Heart right ventricle (tissue), 16 donors: ENCODE results near the gene PLAC9. TPM values are rescaled to one million over a fixed set of nuclear protein-coding genes. Genes with fewer than 3 reads are reported as not detected.

Experiments used
- ATAC-seq, 8 donors: fragments of 200-7000 bp; cut with Tn5 transposase; one replicate each; pipeline ENCODE4 v1.9.1; 2020; ENCODE audit warnings: mild to moderate bottlenecking in 8 of 8, moderate library complexity in 8 of 8, moderate number of reproducible peaks in 1 of 8
- DNase-seq, 2 donors: peaks; one replicate each; pipeline ENCODE4 v3.0.0-alpha.2; 2020
- H3K27ac ChIP-seq, 10 donors: fragments of 200-600 bp; sonication (generic) in 2 of 10; one replicate each; pipeline versions ENCODE4 v1.5.0 to v1.8.0; 2020 to 2022; ENCODE audit warnings: mild to moderate bottlenecking in 3 of 10
- H3K27me3 ChIP-seq, 7 donors: fragments of 200-600 bp; one replicate each; pipeline ENCODE4 v1.8.0; 2021 to 2022; ENCODE audit warnings: mild to moderate bottlenecking in 2 of 7
- H3K36me3 ChIP-seq, 9 donors: fragments of 200-600 bp; sonication (generic) in 1 of 9; one replicate each; pipeline versions ENCODE4 v1.5.0 to v1.8.0; 2020 to 2022; ENCODE audit warnings: mild to moderate bottlenecking in 2 of 9
- H3K4me1 ChIP-seq, 9 donors: fragments of 200-600 bp; sonication (generic) in 1 of 9; one replicate each; pipeline versions ENCODE4 v1.5.0 to v1.8.0; 2020 to 2022; ENCODE audit warnings: mild to moderate bottlenecking in 4 of 9
- H3K4me3 ChIP-seq, 10 donors: fragments of 200-600 bp; sonication (generic) in 2 of 10; one replicate each; pipeline versions ENCODE4 v1.5.0 to v1.8.0; 2020 to 2022; ENCODE audit warnings: mild to moderate bottlenecking in 7 of 10, moderate library complexity in 2 of 10
- H3K9me3 ChIP-seq, 11 donors: fragments of 200-600 bp in 10 of 11; sonication (generic) in 2 of 11; one replicate each; pipeline versions ENCODE4 v1.5.0 to v1.8.0; 2013 to 2022; ENCODE audit warnings: mild to moderate bottlenecking in 2 of 11, control low read depth in 1 of 11, moderate library complexity in 1 of 11
- WGBS, 2 donors: extraction: QIAGEN DNeasy Blood & Tissue Kit; methylation state at CpG; one replicate each; pipeline ENCODE4 v1.1.7; 2013; ENCODE audit warnings: inconsistent platforms in 1 of 2; 5-methylcytosine and 5-hydroxymethylcytosine counted together
- intact Hi-C, 10 donors: fragments of 100-400 bp; cut with DNase I; formaldehyde crosslinking; loops; one replicate each; pipeline versions ENCODE4 v1.11.1 to v1.14.2; 2022
- polyA plus RNA-seq, 2 donors: library from polyadenylated mRNA; stranded (reverse); fragments of 200-250 nt; gene quantifications; one replicate each; pipeline ENCODE4 v1.2.3, GENCODE V29; 2013
- total RNA-seq, 10 donors: library from RNA; stranded (reverse); fragmentation: NEBNext Ultra II Directional in 3 of 10; extraction: Animal tissue kit (Norgen Biotek cat#: 25700) in 3 of 10; gene quantifications; one replicate each; pipeline versions ENCODE4 v1.2.1 to v1.2.4, GENCODE V29; 2021 to 2023
- TF ChIP-seq, protein P1 (sequence below), 9 donors: fragments of 200-600 bp; sonication (generic) in 2 of 9; IDR thresholded peaks; one replicate each; pipeline versions ENCODE4 v1.5.0 to v1.8.0; 2021 to 2022; ENCODE audit warnings: antibody characterized with exemption in 9 of 9, mild to moderate bottlenecking in 5 of 9, moderate library complexity in 1 of 9
- donor health status: Arrhythmogenic right ventricular cardiomyopathy.
- donor health status: ischemic (EF 13 %, LVEDD 7.1; RV severe dilation, severe dysfunction).
- donor health status: healthy with polysubstance abuse.
- donor health status: DM: no; HTN: yes; CAD: no.
- donor health status: DM: no; HTN: no; CAD: no.
- donor health status: ischemic (EF 25% LVEDD 6.9; RV normal size, moderate dysfunction).
- donor health status: ischemic (EF 25% LVEDD 5.7; RV mildly dilated, moderate dysfunction).
- donor health status: healthy.
- donor health status: DM: yes; HTN: yes; CAD: no.
- donor health status: Ischemic cardiomyopathy.
- donor health status: ischemic (EF 35%, LVEDD 5.7; RV mildly dilated, moderate dysfunction).
- donor health status: nonischemic (EF 11% LVEDD 7.7; RV severe dilation, severe dysfunction).
- donor health status: DM: yes; HTN: yes; CAD: no.
- donor health status: PGD.
- donor health status: ischemic (EF 29% LVEDD 5.4; RV normal size, mild dysfunction).
- donor health status: nonischemic (EF 23%, LVEDD 6.1; RV moderate dilation, normal function).

The PLAC9 gene
- total and polyA plus RNA-seq, 12 donors, result 16.8 to 129 (median 28.7) TPM

DNA sequence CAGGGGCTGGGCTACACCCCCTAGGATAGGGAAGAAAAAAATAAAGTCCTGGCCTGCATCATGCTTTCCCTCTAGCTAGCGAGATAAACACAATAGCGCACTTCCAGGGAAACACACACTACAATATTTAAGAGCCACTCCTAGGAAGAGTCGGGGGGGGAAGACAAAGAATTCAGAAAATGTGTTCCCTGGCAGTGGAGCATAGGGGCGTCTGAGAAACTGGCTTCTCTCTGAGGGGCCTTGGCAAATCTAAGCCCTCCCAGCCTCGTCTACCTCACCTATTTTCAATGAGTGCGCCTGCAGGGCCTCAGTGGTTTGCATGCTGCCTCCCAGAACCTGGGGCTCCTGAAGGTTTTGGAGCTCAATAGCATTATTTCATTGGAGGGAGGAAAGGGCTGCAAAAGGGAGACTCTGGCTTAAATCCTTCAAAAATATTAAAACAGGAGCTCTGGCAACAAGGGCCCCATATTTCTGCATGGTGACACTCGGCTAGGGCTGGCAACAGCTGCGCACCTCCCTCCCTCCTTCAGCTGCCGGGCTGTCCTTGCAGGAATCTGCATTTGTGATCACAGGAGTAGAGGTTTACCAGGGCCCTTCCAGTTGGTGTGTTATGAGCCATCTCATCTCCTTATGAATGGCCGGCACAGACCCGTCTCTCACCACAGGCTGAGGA is 62.0 kb downstream of the PLAC9 start:
- TF ChIP-seq, protein P1, sequence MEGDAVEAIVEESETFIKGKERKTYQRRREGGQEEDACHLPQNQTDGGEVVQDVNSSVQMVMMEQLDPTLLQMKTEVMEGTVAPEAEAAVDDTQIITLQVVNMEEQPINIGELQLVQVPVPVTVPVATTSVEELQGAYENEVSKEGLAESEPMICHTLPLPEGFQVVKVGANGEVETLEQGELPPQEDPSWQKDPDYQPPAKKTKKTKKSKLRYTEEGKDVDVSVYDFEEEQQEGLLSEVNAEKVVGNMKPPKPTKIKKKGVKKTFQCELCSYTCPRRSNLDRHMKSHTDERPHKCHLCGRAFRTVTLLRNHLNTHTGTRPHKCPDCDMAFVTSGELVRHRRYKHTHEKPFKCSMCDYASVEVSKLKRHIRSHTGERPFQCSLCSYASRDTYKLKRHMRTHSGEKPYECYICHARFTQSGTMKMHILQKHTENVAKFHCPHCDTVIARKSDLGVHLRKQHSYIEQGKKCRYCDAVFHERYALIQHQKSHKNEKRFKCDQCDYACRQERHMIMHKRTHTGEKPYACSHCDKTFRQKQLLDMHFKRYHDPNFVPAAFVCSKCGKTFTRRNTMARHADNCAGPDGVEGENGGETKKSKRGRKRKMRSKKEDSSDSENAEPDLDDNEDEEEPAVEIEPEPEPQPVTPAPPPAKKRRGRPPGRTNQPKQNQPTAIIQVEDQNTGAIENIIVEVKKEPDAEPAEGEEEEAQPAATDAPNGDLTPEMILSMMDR (IDR thresholded peaks at IDR 0.05), result no peak
- Histone ChIP-seq H3K4me3 (no peak overlapping the region), H3K9me3 (peaks cover 0 to 8% (median 0%) of the 10 kb centered on the region in 11 donors), H3K27me3 (no peaks in the 10 kb centered on the region), H3K4me1 (peaks cover 31 to 97% (median 91%) of the 10 kb centered on the region in 9 donors), H3K27ac (peak overlapping the region in 9 of 10 donors; percentile 26 to 100 (median 98)), H3K36me3 (peaks cover 0 to 10% (median 0%) of the 10 kb centered on the region in 9 donors)
- DNase-seq (no peak), ATAC-seq (peak in 1 of 8 donors; percentile 26)
- 46 to 50% methylated on average over 11 of the region's 11 CpGs for WGBS, 2 donors
- intact Hi-C loops, result no loop called here

Other genes starting within 250 kb of the PLAC9 start
- 1 to 10 TPM in 4 of 10 donors, under 1 TPM in 6; 0.29 to 2.2 (median 0.87) TPM for gene SFTPD, start 183.6 kb upstream of the PLAC9 start, total RNA-seq
- under 1 TPM in 1 of 2 donors, not detected in 1; 0.22 TPM for gene SFTPD, start 183.6 kb upstream of the PLAC9 start, polyA plus RNA-seq
- 10 to 100 TPM in 1 of 10 donors, 1 to 10 TPM in 9; 5.5 to 10.7 (median 8.3) TPM for gene TMEM254, start 54.1 kb upstream of the PLAC9 start, total RNA-seq
- 1 to 10 TPM; 6.4 to 6.9 TPM for gene TMEM254, start 54.1 kb upstream of the PLAC9 start, polyA plus RNA-seq
- 100 to 1,000 TPM; 338 to 558 (median 422) TPM for gene ANXA11, start 72.8 kb downstream of the PLAC9 start, total RNA-seq
- gene ANXA11, start 72.8 kb downstream of the PLAC9 start, polyA plus RNA-seq, result 1,000 to 10,000 TPM in 1 of 2 donors, 100 to 1,000 TPM in 1; 160 to 1,089 TPM
- gene MAT1A, start 156.9 kb downstream of the PLAC9 start, total RNA-seq, result 1 to 10 TPM in 1 of 10 donors, under 1 TPM in 4, not detected in 5; 0.11 to 1.8 (median 0.26) TPM
- not detected for gene MAT1A, start 156.9 kb downstream of the PLAC9 start, polyA plus RNA-seq
- gene DYDC1, start 224.0 kb downstream of the PLAC9 start, total RNA-seq, result not detected
- not detected for gene DYDC1, start 224.0 kb downstream of the PLAC9 start, polyA plus RNA-seq
- not detected for gene DYDC2, start 224.1 kb downstream of the PLAC9 start, total RNA-seq
- gene DYDC2, start 224.1 kb downstream of the PLAC9 start, polyA plus RNA-seq, result not detected